HepG2 (cell line): ENCODE results near the gene ADIPOR2. TPM values are rescaled to one million over a fixed set of nuclear protein-coding genes. Genes with fewer than 3 reads are reported as not detected.

Experiments used
- BORCS8-MEF2B ChIP-seq: sonication (generic); formaldehyde crosslinking; IDR thresholded peaks from 2 replicates; pipeline ENCODE4 v1.8.0; 2022; ENCODE audit warnings: mild to moderate bottlenecking, missing genetic modification reagents
- FOXK2 ChIP-seq: fragments of 450-650 bp; IDR thresholded peaks from 2 replicates; pipeline ENCODE4 v1.6.1; 2016
- MBD4 ChIP-seq: IDR thresholded peaks from 2 replicates; pipeline ENCODE4 v1.6.1; 2012; ENCODE audit warnings: low read length, inconsistent platforms, borderline replicate concordance
- ZNF350 ChIP-seq: sonication (generic); formaldehyde crosslinking; IDR thresholded peaks from 2 replicates; pipeline ENCODE4 v1.4.0; 2020; ENCODE audit warnings: mild to moderate bottlenecking, low read depth, missing genetic modification reagents, borderline replicate concordance
- polyA plus RNA-seq, 8 experiments: library from polyadenylated mRNA; depleted of rRNA in 3 of 8; stranded (reverse) in 7 of 8; unstranded in 1 of 8; fragments of >200 nt; fragmentation: Illumina TruSeq in 4 of 8; extraction: Trizol in 4 of 8; gene quantifications; 2 replicates each; pipeline versions ENCODE4 v1.2.1 to v1.2.3, GENCODE V29; 2011 to 2016; ENCODE audit warnings: low read depth in 4 of 8, missing spikeins in 1 of 8, mixed read lengths in 1 of 8; ENCODE audit not compliant: insufficient read depth in 1 of 8
- total RNA-seq, 5 experiments: library from RNA; depleted of rRNA; stranded (reverse); fragments of >200 nt; fragmentation: Illumina TruSeq; extraction: Trizol; gene quantifications; 2 replicates each; pipeline ENCODE4 v1.2.3, GENCODE V29; 2016; ENCODE audit warnings: low read depth in 1 of 5
- TF ChIP-seq, protein P1 (sequence below): sonication (generic); formaldehyde crosslinking; IDR thresholded peaks from 2 replicates; pipeline ENCODE4 v1.4.0; 2020; ENCODE audit warnings: mild to moderate bottlenecking, missing genetic modification reagents
- TF ChIP-seq, protein P2 (sequence below): sonication (generic); formaldehyde crosslinking; IDR thresholded peaks from 2 replicates; pipeline ENCODE4 v1.5.1; 2020; ENCODE audit warnings: mild to moderate bottlenecking, missing genetic modification reagents, borderline replicate concordance
- TF ChIP-seq, protein P3 (sequence below): sonication (generic); formaldehyde crosslinking; IDR thresholded peaks from 2 replicates; pipeline ENCODE4 v1.4.0; 2020; ENCODE audit warnings: missing genetic modification reagents
- TF ChIP-seq, protein P4 (sequence below): IDR thresholded peaks from 2 replicates; pipeline ENCODE4 v1.4.0; 2020; ENCODE audit warnings: mild to moderate bottlenecking, missing genetic modification reagents
- TF ChIP-seq, protein P5 (sequence below): sonication (generic); formaldehyde crosslinking; IDR thresholded peaks from 2 replicates; pipeline ENCODE4 v1.5.0; 2020; ENCODE audit warnings: mild to moderate bottlenecking, missing genetic modification reagents

The ADIPOR2 gene
- total and polyA plus RNA-seq, 2 of the 13 experiments (the other 11 are each of a cell fraction or from before 2014, with no cell fraction given) = 35.2 to 52.2 TPM

DNA sequence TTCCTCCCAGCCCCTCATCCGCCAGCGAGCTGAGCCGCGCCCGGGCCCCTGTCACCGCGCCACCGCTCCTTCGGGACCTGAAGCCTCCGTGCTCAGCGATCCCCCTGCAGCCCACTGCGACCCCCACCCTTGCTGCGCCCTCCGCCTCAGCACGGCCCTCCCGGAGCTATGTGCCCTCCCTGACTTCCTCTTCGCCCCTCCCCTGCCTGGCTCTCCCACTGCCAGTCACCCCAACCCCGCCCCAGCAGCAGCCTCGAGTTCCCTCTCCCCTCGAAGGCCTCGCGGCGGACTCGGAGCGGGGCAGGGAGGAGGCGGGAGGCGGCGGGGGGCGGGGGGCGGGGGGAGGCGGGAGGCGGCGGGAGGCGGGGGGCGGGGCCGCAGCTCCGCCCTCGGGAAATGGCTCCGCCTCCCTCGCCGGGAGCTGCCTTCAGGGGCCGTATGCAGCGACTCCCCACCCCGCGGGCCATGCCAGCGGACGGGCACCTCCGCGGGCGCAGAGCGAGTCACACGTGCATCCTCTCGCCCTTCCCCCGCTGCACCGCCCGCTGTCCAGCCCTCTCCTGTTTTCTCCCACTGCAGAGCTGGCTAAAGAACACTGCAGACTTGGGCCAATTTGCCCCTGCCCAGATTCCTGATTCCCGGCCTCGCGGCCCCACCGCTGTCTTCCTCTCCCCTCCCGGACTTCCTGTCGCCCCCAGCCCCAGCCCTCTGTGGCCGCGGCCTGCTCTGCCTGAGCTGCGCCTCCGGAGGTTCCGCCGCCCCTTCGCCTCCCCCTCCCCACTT is 29.1 kb upstream of the ADIPOR2 start (continued):
- TF ChIP-seq, protein P1, sequence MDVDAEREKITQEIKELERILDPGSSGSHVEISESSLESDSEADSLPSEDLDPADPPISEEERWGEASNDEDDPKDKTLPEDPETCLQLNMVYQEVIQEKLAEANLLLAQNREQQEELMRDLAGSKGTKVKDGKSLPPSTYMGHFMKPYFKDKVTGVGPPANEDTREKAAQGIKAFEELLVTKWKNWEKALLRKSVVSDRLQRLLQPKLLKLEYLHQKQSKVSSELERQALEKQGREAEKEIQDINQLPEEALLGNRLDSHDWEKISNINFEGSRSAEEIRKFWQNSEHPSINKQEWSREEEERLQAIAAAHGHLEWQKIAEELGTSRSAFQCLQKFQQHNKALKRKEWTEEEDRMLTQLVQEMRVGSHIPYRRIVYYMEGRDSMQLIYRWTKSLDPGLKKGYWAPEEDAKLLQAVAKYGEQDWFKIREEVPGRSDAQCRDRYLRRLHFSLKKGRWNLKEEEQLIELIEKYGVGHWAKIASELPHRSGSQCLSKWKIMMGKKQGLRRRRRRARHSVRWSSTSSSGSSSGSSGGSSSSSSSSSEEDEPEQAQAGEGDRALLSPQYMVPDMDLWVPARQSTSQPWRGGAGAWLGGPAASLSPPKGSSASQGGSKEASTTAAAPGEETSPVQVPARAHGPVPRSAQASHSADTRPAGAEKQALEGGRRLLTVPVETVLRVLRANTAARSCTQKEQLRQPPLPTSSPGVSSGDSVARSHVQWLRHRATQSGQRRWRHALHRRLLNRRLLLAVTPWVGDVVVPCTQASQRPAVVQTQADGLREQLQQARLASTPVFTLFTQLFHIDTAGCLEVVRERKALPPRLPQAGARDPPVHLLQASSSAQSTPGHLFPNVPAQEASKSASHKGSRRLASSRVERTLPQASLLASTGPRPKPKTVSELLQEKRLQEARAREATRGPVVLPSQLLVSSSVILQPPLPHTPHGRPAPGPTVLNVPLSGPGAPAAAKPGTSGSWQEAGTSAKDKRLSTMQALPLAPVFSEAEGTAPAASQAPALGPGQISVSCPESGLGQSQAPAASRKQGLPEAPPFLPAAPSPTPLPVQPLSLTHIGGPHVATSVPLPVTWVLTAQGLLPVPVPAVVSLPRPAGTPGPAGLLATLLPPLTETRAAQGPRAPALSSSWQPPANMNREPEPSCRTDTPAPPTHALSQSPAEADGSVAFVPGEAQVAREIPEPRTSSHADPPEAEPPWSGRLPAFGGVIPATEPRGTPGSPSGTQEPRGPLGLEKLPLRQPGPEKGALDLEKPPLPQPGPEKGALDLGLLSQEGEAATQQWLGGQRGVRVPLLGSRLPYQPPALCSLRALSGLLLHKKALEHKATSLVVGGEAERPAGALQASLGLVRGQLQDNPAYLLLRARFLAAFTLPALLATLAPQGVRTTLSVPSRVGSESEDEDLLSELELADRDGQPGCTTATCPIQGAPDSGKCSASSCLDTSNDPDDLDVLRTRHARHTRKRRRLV (CRISPR knock-in tag) = no peak
- TF ChIP-seq, protein P2, sequence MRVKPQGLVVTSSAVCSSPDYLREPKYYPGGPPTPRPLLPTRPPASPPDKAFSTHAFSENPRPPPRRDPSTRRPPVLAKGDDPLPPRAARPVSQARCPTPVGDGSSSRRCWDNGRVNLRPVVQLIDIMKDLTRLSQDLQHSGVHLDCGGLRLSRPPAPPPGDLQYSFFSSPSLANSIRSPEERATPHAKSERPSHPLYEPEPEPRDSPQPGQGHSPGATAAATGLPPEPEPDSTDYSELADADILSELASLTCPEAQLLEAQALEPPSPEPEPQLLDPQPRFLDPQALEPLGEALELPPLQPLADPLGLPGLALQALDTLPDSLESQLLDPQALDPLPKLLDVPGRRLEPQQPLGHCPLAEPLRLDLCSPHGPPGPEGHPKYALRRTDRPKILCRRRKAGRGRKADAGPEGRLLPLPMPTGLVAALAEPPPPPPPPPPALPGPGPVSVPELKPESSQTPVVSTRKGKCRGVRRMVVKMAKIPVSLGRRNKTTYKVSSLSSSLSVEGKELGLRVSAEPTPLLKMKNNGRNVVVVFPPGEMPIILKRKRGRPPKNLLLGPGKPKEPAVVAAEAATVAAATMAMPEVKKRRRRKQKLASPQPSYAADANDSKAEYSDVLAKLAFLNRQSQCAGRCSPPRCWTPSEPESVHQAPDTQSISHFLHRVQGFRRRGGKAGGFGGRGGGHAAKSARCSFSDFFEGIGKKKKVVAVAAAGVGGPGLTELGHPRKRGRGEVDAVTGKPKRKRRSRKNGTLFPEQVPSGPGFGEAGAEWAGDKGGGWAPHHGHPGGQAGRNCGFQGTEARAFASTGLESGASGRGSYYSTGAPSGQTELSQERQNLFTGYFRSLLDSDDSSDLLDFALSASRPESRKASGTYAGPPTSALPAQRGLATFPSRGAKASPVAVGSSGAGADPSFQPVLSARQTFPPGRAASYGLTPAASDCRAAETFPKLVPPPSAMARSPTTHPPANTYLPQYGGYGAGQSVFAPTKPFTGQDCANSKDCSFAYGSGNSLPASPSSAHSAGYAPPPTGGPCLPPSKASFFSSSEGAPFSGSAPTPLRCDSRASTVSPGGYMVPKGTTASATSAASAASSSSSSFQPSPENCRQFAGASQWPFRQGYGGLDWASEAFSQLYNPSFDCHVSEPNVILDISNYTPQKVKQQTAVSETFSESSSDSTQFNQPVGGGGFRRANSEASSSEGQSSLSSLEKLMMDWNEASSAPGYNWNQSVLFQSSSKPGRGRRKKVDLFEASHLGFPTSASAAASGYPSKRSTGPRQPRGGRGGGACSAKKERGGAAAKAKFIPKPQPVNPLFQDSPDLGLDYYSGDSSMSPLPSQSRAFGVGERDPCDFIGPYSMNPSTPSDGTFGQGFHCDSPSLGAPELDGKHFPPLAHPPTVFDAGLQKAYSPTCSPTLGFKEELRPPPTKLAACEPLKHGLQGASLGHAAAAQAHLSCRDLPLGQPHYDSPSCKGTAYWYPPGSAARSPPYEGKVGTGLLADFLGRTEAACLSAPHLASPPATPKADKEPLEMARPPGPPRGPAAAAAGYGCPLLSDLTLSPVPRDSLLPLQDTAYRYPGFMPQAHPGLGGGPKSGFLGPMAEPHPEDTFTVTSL (CRISPR knock-in tag) = 0 out of 2 replicates have a peak, but pooled peaks have one; percentile 21
- TF ChIP-seq, protein P3, sequence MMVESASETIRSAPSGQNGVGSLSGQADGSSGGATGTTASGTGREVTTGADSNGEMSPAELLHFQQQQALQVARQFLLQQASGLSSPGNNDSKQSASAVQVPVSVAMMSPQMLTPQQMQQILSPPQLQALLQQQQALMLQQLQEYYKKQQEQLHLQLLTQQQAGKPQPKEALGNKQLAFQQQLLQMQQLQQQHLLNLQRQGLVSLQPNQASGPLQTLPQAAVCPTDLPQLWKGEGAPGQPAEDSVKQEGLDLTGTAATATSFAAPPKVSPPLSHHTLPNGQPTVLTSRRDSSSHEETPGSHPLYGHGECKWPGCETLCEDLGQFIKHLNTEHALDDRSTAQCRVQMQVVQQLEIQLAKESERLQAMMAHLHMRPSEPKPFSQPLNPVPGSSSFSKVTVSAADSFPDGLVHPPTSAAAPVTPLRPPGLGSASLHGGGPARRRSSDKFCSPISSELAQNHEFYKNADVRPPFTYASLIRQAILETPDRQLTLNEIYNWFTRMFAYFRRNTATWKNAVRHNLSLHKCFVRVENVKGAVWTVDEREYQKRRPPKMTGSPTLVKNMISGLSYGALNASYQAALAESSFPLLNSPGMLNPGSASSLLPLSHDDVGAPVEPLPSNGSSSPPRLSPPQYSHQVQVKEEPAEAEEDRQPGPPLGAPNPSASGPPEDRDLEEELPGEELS (CRISPR knock-in tag) = no peak
- TF ChIP-seq MBD4 (no peak), FOXK2 (no peak), ZNF350 (CRISPR knock-in tag) (0 out of 2 replicates have a peak, but pooled peaks have one; percentile 33), BORCS8-MEF2B (CRISPR knock-in tag) (no peak)
- TF ChIP-seq, protein P4, sequence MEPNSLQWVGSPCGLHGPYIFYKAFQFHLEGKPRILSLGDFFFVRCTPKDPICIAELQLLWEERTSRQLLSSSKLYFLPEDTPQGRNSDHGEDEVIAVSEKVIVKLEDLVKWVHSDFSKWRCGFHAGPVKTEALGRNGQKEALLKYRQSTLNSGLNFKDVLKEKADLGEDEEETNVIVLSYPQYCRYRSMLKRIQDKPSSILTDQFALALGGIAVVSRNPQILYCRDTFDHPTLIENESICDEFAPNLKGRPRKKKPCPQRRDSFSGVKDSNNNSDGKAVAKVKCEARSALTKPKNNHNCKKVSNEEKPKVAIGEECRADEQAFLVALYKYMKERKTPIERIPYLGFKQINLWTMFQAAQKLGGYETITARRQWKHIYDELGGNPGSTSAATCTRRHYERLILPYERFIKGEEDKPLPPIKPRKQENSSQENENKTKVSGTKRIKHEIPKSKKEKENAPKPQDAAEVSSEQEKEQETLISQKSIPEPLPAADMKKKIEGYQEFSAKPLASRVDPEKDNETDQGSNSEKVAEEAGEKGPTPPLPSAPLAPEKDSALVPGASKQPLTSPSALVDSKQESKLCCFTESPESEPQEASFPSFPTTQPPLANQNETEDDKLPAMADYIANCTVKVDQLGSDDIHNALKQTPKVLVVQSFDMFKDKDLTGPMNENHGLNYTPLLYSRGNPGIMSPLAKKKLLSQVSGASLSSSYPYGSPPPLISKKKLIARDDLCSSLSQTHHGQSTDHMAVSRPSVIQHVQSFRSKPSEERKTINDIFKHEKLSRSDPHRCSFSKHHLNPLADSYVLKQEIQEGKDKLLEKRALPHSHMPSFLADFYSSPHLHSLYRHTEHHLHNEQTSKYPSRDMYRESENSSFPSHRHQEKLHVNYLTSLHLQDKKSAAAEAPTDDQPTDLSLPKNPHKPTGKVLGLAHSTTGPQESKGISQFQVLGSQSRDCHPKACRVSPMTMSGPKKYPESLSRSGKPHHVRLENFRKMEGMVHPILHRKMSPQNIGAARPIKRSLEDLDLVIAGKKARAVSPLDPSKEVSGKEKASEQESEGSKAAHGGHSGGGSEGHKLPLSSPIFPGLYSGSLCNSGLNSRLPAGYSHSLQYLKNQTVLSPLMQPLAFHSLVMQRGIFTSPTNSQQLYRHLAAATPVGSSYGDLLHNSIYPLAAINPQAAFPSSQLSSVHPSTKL (CRISPR knock-in tag) = peak; percentile 78
- TF ChIP-seq, protein P5, sequence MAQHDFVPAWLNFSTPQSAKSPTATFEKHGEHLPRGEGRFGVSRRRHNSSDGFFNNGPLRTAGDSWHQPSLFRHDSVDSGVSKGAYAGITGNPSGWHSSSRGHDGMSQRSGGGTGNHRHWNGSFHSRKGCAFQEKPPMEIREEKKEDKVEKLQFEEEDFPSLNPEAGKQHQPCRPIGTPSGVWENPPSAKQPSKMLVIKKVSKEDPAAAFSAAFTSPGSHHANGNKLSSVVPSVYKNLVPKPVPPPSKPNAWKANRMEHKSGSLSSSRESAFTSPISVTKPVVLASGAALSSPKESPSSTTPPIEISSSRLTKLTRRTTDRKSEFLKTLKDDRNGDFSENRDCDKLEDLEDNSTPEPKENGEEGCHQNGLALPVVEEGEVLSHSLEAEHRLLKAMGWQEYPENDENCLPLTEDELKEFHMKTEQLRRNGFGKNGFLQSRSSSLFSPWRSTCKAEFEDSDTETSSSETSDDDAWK (CRISPR knock-in tag) = no peak
